Panc1 (cell line): ENCODE results near the gene MAML3. TPM values are rescaled to one million over a fixed set of nuclear protein-coding genes. Genes with fewer than 3 reads are reported as not detected.

Experiments used
- ATAC-seq: fragments of 200-7000 bp; cut with Tn5 transposase; 2 replicates; pipeline ENCODE4 v1.9.1; 2020; ENCODE audit warnings: mild to moderate bottlenecking, moderate library complexity
- BruUV-seq: library from RNA; stranded (reverse); fragments of 400-500 nt; replicated peaks from 2 replicates; lab custom pipeline; 2021; lab: Mats Ljungman, UMichigan
- CTCF ChIA-PET: fragments of 300-600 bp; sonication (Branson Sonifier 250); formaldehyde crosslinking; loops from one replicate; lab custom pipeline; 2022; ENCODE audit warnings: antibody characterized with exemption; lab: Charles Lee
- POLR2A ChIA-PET: fragments of 300-600 bp; sonication (Branson Sonifier 250); formaldehyde crosslinking; loops from one replicate; lab custom pipeline; 2022; ENCODE audit warnings: antibody characterized with exemption; lab: Charles Lee
- DNase-seq: peaks from one replicate; pipeline ENCODE4 v3.0.0-alpha.2; 2010; ENCODE audit warnings: low read depth, low spot score
- H3K27ac ChIP-seq: 2 replicates; pipeline ENCODE4 v1.5.1; 2011; ENCODE audit warnings: mild to moderate bottlenecking, low read length, inconsistent platforms
- H3K27me3 ChIP-seq: fragments of 200-500 bp; sonication (Bioruptor generic); 2 replicates; pipeline ENCODE4 v1.6.0; 2014; ENCODE audit warnings: low read length, inconsistent platforms; ENCODE audit not compliant: control insufficient read depth, insufficient read depth
- H3K36me3 ChIP-seq: fragments of 200-500 bp; sonication (Bioruptor generic); 2 replicates; pipeline ENCODE4 v1.5.1; 2014; ENCODE audit warnings: inconsistent platforms, mild to moderate bottlenecking, low read length, moderate library complexity; ENCODE audit not compliant: control insufficient read depth, insufficient read depth
- H3K4me1 ChIP-seq: 2 replicates; pipeline ENCODE4 v1.5.1; 2011; ENCODE audit warnings: inconsistent platforms, mild to moderate bottlenecking, low read length, moderate library complexity; ENCODE audit not compliant: control insufficient read depth, insufficient read depth
- H3K4me3 ChIP-seq, 2 experiments: 2 replicates each; pipeline ENCODE4 v1.5.1; 2011 to 2012; ENCODE audit warnings: low read depth in 2 of 2, low read length in 2 of 2, mild to moderate bottlenecking in 2 of 2, inconsistent platforms in 1 of 2, moderate library complexity in 1 of 2
- H3K9me3 ChIP-seq: fragments of 200-500 bp; sonication (Bioruptor generic); 2 replicates; pipeline ENCODE4 v1.5.1; 2014; ENCODE audit warnings: low read depth, mild to moderate bottlenecking, inconsistent platforms, low read length, moderate library complexity; ENCODE audit not compliant: control insufficient read depth, insufficient read depth
- POLR2AphosphoS5 ChIP-seq: IDR thresholded peaks from 2 replicates; pipeline ENCODE4 v1.6.1; 2012; ENCODE audit warnings: mild to moderate bottlenecking, low read depth, low read length, moderate library complexity
- SIN3A ChIP-seq: IDR thresholded peaks from 2 replicates; pipeline ENCODE4 v1.6.1; 2012; ENCODE audit warnings: low read depth, mild to moderate bottlenecking, low read length, moderate library complexity, borderline replicate concordance; ENCODE audit not compliant: insufficient read depth
- TCF7L2 ChIP-seq: IDR thresholded peaks from 2 replicates; pipeline ENCODE4 v1.6.1; 2011; ENCODE audit warnings: mild to moderate bottlenecking, low read depth, low read length, inconsistent platforms
- in situ Hi-C: cut with HindIII; loops from 2 replicates; pipeline ENCODE4 v1.10.0; 2016; ENCODE audit warnings: low sequenced_read_pairs, low pct_unique_long_range_greater_than_20kb
- intact Hi-C: fragments of 100-400 bp; cut with micrococcal nuclease; formaldehyde crosslinking; loops from one replicate; pipeline ENCODE4 v1.10.0; 2022; ENCODE audit not compliant: unreplicated experiment
- total RNA-seq: library from RNA; stranded (reverse); gene quantifications from one replicate; pipeline ENCODE4 v1.2.1, GENCODE V29; 2021; ENCODE audit not compliant: unreplicated experiment
- TF ChIP-seq, protein P1 (sequence below): fragments of 450-650 bp; IDR thresholded peaks from 2 replicates; pipeline ENCODE4 v1.5.1; 2017; ENCODE audit warnings: mild to moderate bottlenecking
- TF ChIP-seq, protein P2 (sequence below), 2 experiments: IDR thresholded peaks; 2 replicates each; pipeline ENCODE4 v1.6.1; 2011 to 2012; ENCODE audit warnings: low read depth in 2 of 2, control low read depth in 1 of 2, low read length in 1 of 2, mild to moderate bottlenecking in 1 of 2, moderate library complexity in 1 of 2; ENCODE audit not compliant: insufficient read depth in 1 of 2

The MAML3 gene
- total RNA-seq, 1 experiment from 2014 or later = 7.7 TPM

DNA sequence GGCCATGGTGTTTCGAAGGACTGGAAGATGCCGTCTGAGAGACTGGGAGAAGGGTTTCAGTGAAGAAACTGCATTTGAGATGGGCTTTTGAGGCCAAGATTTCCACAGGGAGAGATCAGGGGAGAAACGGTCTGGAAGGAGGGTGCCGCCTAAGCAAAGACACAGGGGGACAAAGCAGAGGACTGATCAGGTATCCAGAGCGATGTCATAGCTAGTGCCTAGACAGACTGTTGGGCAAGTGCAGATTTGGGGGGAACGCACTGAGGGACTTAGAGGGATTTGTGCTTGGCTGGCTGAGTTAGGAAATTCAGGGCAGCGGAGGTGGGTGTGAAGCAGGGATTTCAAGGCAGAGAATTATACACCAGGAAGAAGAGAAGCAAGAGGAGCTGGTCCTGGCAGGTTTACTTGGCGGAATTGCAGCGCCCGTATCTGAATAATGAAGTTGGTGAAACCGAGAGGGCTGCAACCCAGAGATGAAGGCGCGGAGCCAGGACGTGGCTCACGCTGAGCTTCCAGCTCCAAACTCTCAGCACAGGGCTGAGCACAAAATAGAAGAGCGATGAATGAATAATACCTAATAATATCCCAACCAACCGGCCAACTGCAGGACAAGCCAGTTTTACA lies 106.9 kb downstream of the MAML3 start:
- POLR2A ChIA-PET = interaction anchor here (0.6 to 0.7 kb wide), 2 partner anchors 8 to 93 kb away, joined by 3 to 11 read pairs; no protein-coding TSS in a partner anchor
- TF ChIP-seq SIN3A (no peak), POLR2AphosphoS5 (no peak), TCF7L2 (no peak)
- TF ChIP-seq, protein P1, sequence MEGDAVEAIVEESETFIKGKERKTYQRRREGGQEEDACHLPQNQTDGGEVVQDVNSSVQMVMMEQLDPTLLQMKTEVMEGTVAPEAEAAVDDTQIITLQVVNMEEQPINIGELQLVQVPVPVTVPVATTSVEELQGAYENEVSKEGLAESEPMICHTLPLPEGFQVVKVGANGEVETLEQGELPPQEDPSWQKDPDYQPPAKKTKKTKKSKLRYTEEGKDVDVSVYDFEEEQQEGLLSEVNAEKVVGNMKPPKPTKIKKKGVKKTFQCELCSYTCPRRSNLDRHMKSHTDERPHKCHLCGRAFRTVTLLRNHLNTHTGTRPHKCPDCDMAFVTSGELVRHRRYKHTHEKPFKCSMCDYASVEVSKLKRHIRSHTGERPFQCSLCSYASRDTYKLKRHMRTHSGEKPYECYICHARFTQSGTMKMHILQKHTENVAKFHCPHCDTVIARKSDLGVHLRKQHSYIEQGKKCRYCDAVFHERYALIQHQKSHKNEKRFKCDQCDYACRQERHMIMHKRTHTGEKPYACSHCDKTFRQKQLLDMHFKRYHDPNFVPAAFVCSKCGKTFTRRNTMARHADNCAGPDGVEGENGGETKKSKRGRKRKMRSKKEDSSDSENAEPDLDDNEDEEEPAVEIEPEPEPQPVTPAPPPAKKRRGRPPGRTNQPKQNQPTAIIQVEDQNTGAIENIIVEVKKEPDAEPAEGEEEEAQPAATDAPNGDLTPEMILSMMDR = no peak
- TF ChIP-seq, protein P2, sequence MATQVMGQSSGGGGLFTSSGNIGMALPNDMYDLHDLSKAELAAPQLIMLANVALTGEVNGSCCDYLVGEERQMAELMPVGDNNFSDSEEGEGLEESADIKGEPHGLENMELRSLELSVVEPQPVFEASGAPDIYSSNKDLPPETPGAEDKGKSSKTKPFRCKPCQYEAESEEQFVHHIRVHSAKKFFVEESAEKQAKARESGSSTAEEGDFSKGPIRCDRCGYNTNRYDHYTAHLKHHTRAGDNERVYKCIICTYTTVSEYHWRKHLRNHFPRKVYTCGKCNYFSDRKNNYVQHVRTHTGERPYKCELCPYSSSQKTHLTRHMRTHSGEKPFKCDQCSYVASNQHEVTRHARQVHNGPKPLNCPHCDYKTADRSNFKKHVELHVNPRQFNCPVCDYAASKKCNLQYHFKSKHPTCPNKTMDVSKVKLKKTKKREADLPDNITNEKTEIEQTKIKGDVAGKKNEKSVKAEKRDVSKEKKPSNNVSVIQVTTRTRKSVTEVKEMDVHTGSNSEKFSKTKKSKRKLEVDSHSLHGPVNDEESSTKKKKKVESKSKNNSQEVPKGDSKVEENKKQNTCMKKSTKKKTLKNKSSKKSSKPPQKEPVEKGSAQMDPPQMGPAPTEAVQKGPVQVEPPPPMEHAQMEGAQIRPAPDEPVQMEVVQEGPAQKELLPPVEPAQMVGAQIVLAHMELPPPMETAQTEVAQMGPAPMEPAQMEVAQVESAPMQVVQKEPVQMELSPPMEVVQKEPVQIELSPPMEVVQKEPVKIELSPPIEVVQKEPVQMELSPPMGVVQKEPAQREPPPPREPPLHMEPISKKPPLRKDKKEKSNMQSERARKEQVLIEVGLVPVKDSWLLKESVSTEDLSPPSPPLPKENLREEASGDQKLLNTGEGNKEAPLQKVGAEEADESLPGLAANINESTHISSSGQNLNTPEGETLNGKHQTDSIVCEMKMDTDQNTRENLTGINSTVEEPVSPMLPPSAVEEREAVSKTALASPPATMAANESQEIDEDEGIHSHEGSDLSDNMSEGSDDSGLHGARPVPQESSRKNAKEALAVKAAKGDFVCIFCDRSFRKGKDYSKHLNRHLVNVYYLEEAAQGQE (IDR thresholded peaks at IDR 0.05; ENCODE audit: insufficient read depth in 1 of 2, low read depth in 2 of 2, low read length in 1 of 2) = no peak
- CTCF ChIA-PET = no interaction called here
- no peaks in the 10 kb centered on the region for H3K27me3 ChIP-seq
- DNase-seq (no peak), ATAC-seq (no peak)
- intact Hi-C loops = no loop called here
- H3K4me1 ChIP-seq = peaks cover 48% of the 10 kb centered on the region
- H3K27ac ChIP-seq = peak overlapping the region; percentile 82
- no peak overlapping the region for H3K4me3 ChIP-seq
- no peaks in the 10 kb centered on the region for H3K36me3 ChIP-seq
- H3K9me3 ChIP-seq = no peaks in the 10 kb centered on the region
- no TSS peak for BruUV-seq
- in situ Hi-C loops = no loop called here

DNA sequence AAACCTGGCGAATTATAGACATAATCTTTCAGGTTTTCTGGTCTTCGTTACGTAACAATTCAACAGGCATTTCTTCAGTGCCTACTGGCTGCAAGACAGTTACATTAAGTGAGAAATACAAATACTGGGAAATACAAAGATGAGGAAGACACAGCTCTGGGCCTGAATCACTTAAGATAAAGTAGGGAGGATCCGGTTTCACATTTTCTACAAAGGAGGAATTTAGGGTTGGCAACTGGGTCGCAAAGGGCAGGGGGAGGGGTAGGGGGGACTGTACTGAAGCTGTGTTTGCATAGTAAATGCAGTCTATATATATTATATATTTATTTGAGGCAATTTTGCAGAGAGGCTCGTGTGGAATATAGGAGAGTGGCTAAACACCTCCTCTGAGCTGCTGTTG lies 107.4 kb downstream of the MAML3 start:
- no peak overlapping the region for H3K4me3 ChIP-seq
- no peak for DNase-seq
- peak overlapping the region; percentile 82 for H3K27ac ChIP-seq
- POLR2A ChIA-PET = interaction anchor here (0.6 kb wide), 2 partner anchors 27 to 51 kb away, joined by 3 to 8 read pairs; no protein-coding TSS in a partner anchor
- CTCF ChIA-PET = interaction anchor here (0.5 kb wide), 1 partner anchor 237 kb away, joined by 3 read pairs; no protein-coding TSS in a partner anchor
- intact Hi-C loops = no loop called here
- BruUV-seq = no TSS peak
- no peaks in the 10 kb centered on the region for H3K36me3 ChIP-seq
- peaks cover 42% of the 10 kb centered on the region for H3K4me1 ChIP-seq
- in situ Hi-C loops = no loop called here
- TF ChIP-seq, protein P1 = no peak
- TF ChIP-seq SIN3A = no peak
- no peak for TF ChIP-seq POLR2AphosphoS5
- TF ChIP-seq, protein P2 (IDR thresholded peaks at IDR 0.05; ENCODE audit: insufficient read depth in 1 of 2, low read depth in 2 of 2, low read length in 1 of 2) = no peak
- TF ChIP-seq TCF7L2 = no peak
- no peaks in the 10 kb centered on the region for H3K27me3 ChIP-seq
- no peak for ATAC-seq
- no peaks in the 10 kb centered on the region for H3K9me3 ChIP-seq
